OCI-LY3 (cell line): Measurements from ENCODE around the gene VWC2.

Experiments used
- H2AFZ ChIP-seq: fragments of 200-600, 300-600 bp; shearing (Covaris generic); 2 replicates; pipeline ENCODE4 v1.6.0; 2014; ENCODE audit warnings: antibody characterized with exemption, low read depth, low read length
- H3K27ac ChIP-seq: fragments of 200-600, 300-600 bp; sonication (generic); 2 replicates; pipeline ENCODE4 v1.5.1; 2014; ENCODE audit warnings: mild to moderate bottlenecking, low read length, moderate library complexity, mixed read lengths
- H3K27me3 ChIP-seq: fragments of 200-600, 300-600 bp; sonication (generic); 2 replicates; pipeline ENCODE4 v1.6.1; 2014; ENCODE audit warnings: low read depth, low read length, mixed read lengths
- H3K36me3 ChIP-seq: fragments of 200-600, 300-600 bp; sonication (generic); replicated peaks from 2 replicates; pipeline ENCODE3; 2014; ENCODE audit warnings: low read depth, low read length, mixed read lengths
- H3K4me1 ChIP-seq: fragments of 300-600, 200-600 bp; sonication (generic); 2 replicates; pipeline ENCODE4 v1.6.1; 2014; ENCODE audit warnings: low read length, mixed read lengths
- H3K4me2 ChIP-seq: fragments of 200-600, 300-600 bp; sonication (generic); 2 replicates; pipeline ENCODE4 v1.6.1; 2014; ENCODE audit warnings: low read length, mixed read lengths
- H3K4me3 ChIP-seq: fragments of 300-600, 200-600 bp; sonication (generic); 2 replicates; pipeline ENCODE4 v1.5.1; 2014; ENCODE audit warnings: antibody characterized with exemption, mild to moderate bottlenecking, low read length, moderate library complexity
- H3K79me2 ChIP-seq: fragments of 300-600, 200-600 bp; shearing (Covaris generic); 2 replicates; pipeline ENCODE4 v1.6.1; 2014; ENCODE audit warnings: mild to moderate bottlenecking, low read length, mixed read lengths
- H3K9ac ChIP-seq: fragments of 300-600, 200-600 bp; shearing (Covaris generic); 2 replicates; pipeline ENCODE4 v1.6.0; 2014; ENCODE audit warnings: mild to moderate bottlenecking, low read length, moderate library complexity
- H3K9me3 ChIP-seq: fragments of 200-600, 300-600 bp; shearing (Covaris generic); 2 replicates; pipeline ENCODE4 v1.6.1; 2014; ENCODE audit warnings: low read length, mixed read lengths; ENCODE audit not compliant: insufficient read depth
- H4K20me1 ChIP-seq: fragments of 200-600, 300-600 bp; sonication (generic); 2 replicates; pipeline ENCODE4 v1.6.1; 2016; ENCODE audit warnings: low read length, mixed read lengths; ENCODE audit not compliant: insufficient read depth
- EZH2phosphoT487 ChIP-seq: fragments of 200-600 bp; shearing (Covaris generic); IDR thresholded peaks from 2 replicates; pipeline ENCODE4 v1.6.1; 2018; ENCODE audit warnings: antibody characterized with exemption, mixed run types, low read depth
- TF ChIP-seq, protein P1 (sequence below): fragments of 200-600, 300-600 bp; sonication (generic); IDR thresholded peaks from 2 replicates; pipeline ENCODE4 v1.5.1; 2014; ENCODE audit warnings: antibody characterized with exemption, low read length, low read depth

The VWC2 gene

GRCh38 chr7:49873420-49873819 lies 100.0 kb downstream of the VWC2 start:
- H3K9me3 ChIP-seq, result no peaks in the 10 kb centered on the region

DNA sequence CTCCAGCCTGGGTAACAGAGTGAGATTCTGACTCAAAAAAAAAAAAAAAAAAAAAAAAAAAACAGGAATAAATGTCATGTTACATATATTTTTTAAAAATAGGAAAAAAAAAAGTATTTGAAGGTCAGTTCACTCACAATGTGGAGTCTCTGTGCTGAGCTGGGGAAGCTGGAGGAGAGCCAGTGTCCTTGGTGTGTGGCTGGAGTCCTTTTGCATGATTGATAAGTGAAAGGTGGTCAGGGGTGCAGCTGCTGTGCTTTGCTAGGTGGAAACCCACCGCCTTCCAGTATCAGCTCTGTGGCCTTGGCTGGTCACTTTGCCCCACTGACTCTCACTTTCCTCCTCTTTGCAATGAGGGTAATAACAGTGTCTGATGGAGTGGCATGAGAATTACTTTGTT lies 101.9 kb downstream of the VWC2 start:
- Histone ChIP-seq H3K27ac (no peak overlapping the region), H3K27me3 (no peaks in the 10 kb centered on the region), H3K4me1 (no peaks in the 10 kb centered on the region), H3K36me3 (no peaks in the 10 kb centered on the region), H4K20me1 (no peaks in the 10 kb centered on the region), H2AFZ (no peak overlapping the region), H3K9ac (no peak overlapping the region), H3K4me2 (no peak overlapping the region), H3K9me3 (no peaks in the 10 kb centered on the region), H3K4me3 (no peak overlapping the region), H3K79me2 (no peaks in the 10 kb centered on the region)
- TF ChIP-seq, protein P1, sequence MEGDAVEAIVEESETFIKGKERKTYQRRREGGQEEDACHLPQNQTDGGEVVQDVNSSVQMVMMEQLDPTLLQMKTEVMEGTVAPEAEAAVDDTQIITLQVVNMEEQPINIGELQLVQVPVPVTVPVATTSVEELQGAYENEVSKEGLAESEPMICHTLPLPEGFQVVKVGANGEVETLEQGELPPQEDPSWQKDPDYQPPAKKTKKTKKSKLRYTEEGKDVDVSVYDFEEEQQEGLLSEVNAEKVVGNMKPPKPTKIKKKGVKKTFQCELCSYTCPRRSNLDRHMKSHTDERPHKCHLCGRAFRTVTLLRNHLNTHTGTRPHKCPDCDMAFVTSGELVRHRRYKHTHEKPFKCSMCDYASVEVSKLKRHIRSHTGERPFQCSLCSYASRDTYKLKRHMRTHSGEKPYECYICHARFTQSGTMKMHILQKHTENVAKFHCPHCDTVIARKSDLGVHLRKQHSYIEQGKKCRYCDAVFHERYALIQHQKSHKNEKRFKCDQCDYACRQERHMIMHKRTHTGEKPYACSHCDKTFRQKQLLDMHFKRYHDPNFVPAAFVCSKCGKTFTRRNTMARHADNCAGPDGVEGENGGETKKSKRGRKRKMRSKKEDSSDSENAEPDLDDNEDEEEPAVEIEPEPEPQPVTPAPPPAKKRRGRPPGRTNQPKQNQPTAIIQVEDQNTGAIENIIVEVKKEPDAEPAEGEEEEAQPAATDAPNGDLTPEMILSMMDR, result no peak
- no peak for TF ChIP-seq EZH2phosphoT487

More at GRCh38 chr7:49873420-49873819, 100.0 kb downstream of the VWC2 start:
- no peak overlapping the region for H3K9ac ChIP-seq
- H3K27me3 ChIP-seq, result no peaks in the 10 kb centered on the region
- no peaks in the 10 kb centered on the region for H3K36me3 ChIP-seq
- H2AFZ ChIP-seq, result no peak overlapping the region
- H3K4me1 ChIP-seq, result no peaks in the 10 kb centered on the region
- no peaks in the 10 kb centered on the region for H3K79me2 ChIP-seq
- no peak overlapping the region for H3K4me2 ChIP-seq
- no peak overlapping the region for H3K27ac ChIP-seq
- TF ChIP-seq, protein P1, result no peak
- TF ChIP-seq EZH2phosphoT487, result no peak
- H3K4me3 ChIP-seq, result no peak overlapping the region
- H4K20me1 ChIP-seq, result no peaks in the 10 kb centered on the region

DNA sequence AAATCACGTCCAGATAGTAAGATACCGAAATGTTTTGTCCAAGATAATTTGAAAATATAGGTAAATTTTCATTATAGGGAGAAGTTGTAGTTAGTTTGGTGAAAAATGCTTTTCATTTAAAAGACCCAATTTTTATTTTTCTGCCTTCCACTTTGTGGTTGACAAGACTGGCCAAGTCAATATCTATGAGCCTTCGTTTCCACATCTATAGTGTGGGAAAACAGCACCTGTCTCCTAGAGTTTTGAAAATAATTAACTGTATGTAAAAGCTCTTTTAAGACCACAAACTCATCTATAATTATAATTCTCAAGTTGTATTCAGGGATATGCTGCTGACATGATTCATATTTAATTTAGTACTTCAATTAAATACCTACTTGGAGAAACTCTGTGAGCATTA lies 102.8 kb downstream of the VWC2 start:
- no peaks in the 10 kb centered on the region for H3K9me3 ChIP-seq
- no peak overlapping the region for H3K4me3 ChIP-seq
- no peaks in the 10 kb centered on the region for H3K79me2 ChIP-seq
- no peaks in the 10 kb centered on the region for H3K4me1 ChIP-seq
- no peaks in the 10 kb centered on the region for H3K27me3 ChIP-seq
- no peaks in the 10 kb centered on the region for H3K36me3 ChIP-seq
- H3K27ac ChIP-seq, result no peak overlapping the region
- H2AFZ ChIP-seq, result no peak overlapping the region
- no peak overlapping the region for H3K4me2 ChIP-seq
- no peak for TF ChIP-seq EZH2phosphoT487
- TF ChIP-seq, protein P1, result no peak
- H4K20me1 ChIP-seq, result no peaks in the 10 kb centered on the region
- H3K9ac ChIP-seq, result no peak overlapping the region

GRCh38 chr7:49878089-49878488 lies 104.7 kb downstream of the VWC2 start:
- H3K4me1 ChIP-seq, result no peaks in the 10 kb centered on the region
- H2AFZ ChIP-seq, result no peak overlapping the region
- no peak overlapping the region for H3K27ac ChIP-seq
- no peak overlapping the region for H3K4me2 ChIP-seq
- no peak for TF ChIP-seq EZH2phosphoT487
- TF ChIP-seq, protein P1, result no peak
- no peaks in the 10 kb centered on the region for H3K79me2 ChIP-seq
- no peak overlapping the region for H3K9ac ChIP-seq
- H3K9me3 ChIP-seq, result no peaks in the 10 kb centered on the region
- H3K27me3 ChIP-seq, result no peaks in the 10 kb centered on the region
- no peaks in the 10 kb centered on the region for H4K20me1 ChIP-seq
- no peaks in the 10 kb centered on the region for H3K36me3 ChIP-seq
- no peak overlapping the region for H3K4me3 ChIP-seq
